Aorta (tissue), 5 donors: ENCODE data around the gene DIPK1A. TPM values are rescaled to one million over a fixed set of nuclear protein-coding genes. Genes with fewer than 3 reads are reported as not detected.
"Not testable (repeated sequence)": the region's sequence is repeated elsewhere in the genome, so short reads cannot be mapped to it uniquely, and the experiment has no call there.

Source experiments
- ATAC-seq: fragments of 200-7000 bp; cut with Tn5 transposase; one replicate; pipeline ENCODE4 v1.9.1; 2022; ENCODE audit warnings: moderate library complexity; ENCODE audit not compliant: low FRiP score
- DNase-seq, 2 donors: peaks; one replicate each; pipeline ENCODE4 v3.0.0-alpha.2; 2020
- H3K27ac ChIP-seq, 2 donors: one replicate each; pipeline ENCODE4 v1.5.1; 2013; ENCODE audit warnings: low read length in 2 of 2, mild to moderate bottlenecking in 2 of 2, moderate library complexity in 2 of 2, control low read depth in 1 of 2, inconsistent platforms in 1 of 2, low read depth in 1 of 2
- H3K27me3 ChIP-seq, 2 donors: one replicate each; pipeline ENCODE4 v1.6.1; 2013; ENCODE audit warnings: control low read depth in 1 of 2, low read length in 1 of 2, mild to moderate bottlenecking in 1 of 2, moderate library complexity in 1 of 2; ENCODE audit not compliant: insufficient read depth in 2 of 2, control insufficient read depth in 1 of 2
- H3K36me3 ChIP-seq, 2 donors: one replicate each; pipeline ENCODE4 v1.6.1; 2013; ENCODE audit warnings: control low read depth in 1 of 2, low read length in 1 of 2, mild to moderate bottlenecking in 1 of 2; ENCODE audit not compliant: insufficient read depth in 2 of 2, control insufficient read depth in 1 of 2
- H3K4me1 ChIP-seq, 2 donors: one replicate each; pipeline ENCODE4 v1.6.1; 2013; ENCODE audit warnings: low read length in 2 of 2, control low read depth in 1 of 2, mild to moderate bottlenecking in 1 of 2, moderate library complexity in 1 of 2; ENCODE audit not compliant: insufficient read depth in 2 of 2, control insufficient read depth in 1 of 2
- H3K4me3 ChIP-seq, 2 donors: one replicate each; pipeline ENCODE4 v1.5.1; 2013; ENCODE audit warnings: low read length in 2 of 2, control low read depth in 1 of 2, mild to moderate bottlenecking in 1 of 2
- H3K9me3 ChIP-seq: one replicate; pipeline ENCODE4 v1.6.1; 2013; ENCODE audit warnings: mild to moderate bottlenecking, low read length; ENCODE audit not compliant: control insufficient read depth
- WGBS, 2 donors: extraction: QIAGEN DNeasy Blood & Tissue Kit; methylation state at CpG; one replicate each; pipeline ENCODE4 v1.1.7; 2013; 5-methylcytosine and 5-hydroxymethylcytosine counted together
- intact Hi-C, 2 donors: fragments of 100-400 bp; cut with DNase I; formaldehyde crosslinking; loops; one replicate each; pipeline versions ENCODE4 v1.14.2 to v1.15.0; 2022
- polyA plus RNA-seq, 2 donors: library from polyadenylated mRNA; stranded (reverse); fragments of 200-250 nt; gene quantifications; one replicate each; pipeline ENCODE4 v1.2.3, GENCODE V29; 2013
- total RNA-seq, 2 donors: library from RNA; stranded (reverse); fragmentation: NEBNext Ultra II Directional; extraction: Animal tissue kit (Norgen Biotek cat#: 25700); gene quantifications; one replicate each; pipeline ENCODE4 v1.2.1, GENCODE V29; 2021
- donor health status: healthy with polysubstance abuse.
- donor health status: Bipolar disorder and iron deficiency.
- donor health status: DM: no; HTN: no; CAD: no.
- donor health status: DM: no; HTN: no; CAD: no.
- donor health status: DM: yes; HTN: yes; CAD: no.

Gene DIPK1A
- total and polyA plus RNA-seq, 4 donors: 4.9 to 15.9 (median 10.8) TPM

DNA sequence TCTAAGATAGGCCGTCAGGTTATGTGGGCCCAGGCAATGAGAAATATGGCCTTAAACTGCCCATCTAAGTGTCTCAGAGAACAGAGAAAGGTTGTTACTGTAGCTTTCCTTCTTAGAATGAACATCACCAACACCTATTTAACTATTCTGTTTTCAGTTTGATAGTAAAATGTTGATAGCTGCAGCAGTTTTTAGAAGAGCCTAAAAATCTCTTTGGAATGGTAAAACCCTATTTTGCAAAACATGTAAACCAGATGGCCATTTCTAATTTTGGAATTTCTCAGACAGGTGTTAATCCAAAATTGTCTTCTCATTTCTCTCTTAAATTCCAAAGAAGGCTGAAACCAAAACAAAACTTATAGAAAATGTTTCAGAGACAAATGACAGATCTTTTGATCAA is 57.5 kb downstream of the DIPK1A start:
- ATAC-seq: no peak
- intact Hi-C loops: no loop called here
- no peaks in the 10 kb centered on the region for H3K9me3 ChIP-seq
- peaks cover 0 to 2% of the 10 kb centered on the region in 2 donors for H3K4me1 ChIP-seq
- 94 to 100% methylated on average over 1 of the region's 1 CpG for WGBS, 2 donors
- no peaks in the 10 kb centered on the region for H3K27me3 ChIP-seq
- no peak overlapping the region for H3K27ac ChIP-seq
- no peak for DNase-seq
- H3K4me3 ChIP-seq: no peak overlapping the region
- no peaks in the 10 kb centered on the region for H3K36me3 ChIP-seq

- no peak overlapping the region for H3K27ac ChIP-seq
- DNase-seq: no peak
- H3K9me3 ChIP-seq: no peaks in the 10 kb centered on the region
- WGBS, 2 donors: 94 to 95% methylated on average over 1 of the region's 1 CpG
- no peaks in the 10 kb centered on the region for H3K27me3 ChIP-seq
- ATAC-seq: no peak
- H3K4me3 ChIP-seq: no peak overlapping the region
- no peaks in the 10 kb centered on the region for H3K36me3 ChIP-seq
- H3K4me1 ChIP-seq: no peaks in the 10 kb centered on the region
- intact Hi-C loops: no loop called here
These were observed 58.9 kb downstream of the DIPK1A start for GRCh38 chr1:92902406-92902744.

DNA sequence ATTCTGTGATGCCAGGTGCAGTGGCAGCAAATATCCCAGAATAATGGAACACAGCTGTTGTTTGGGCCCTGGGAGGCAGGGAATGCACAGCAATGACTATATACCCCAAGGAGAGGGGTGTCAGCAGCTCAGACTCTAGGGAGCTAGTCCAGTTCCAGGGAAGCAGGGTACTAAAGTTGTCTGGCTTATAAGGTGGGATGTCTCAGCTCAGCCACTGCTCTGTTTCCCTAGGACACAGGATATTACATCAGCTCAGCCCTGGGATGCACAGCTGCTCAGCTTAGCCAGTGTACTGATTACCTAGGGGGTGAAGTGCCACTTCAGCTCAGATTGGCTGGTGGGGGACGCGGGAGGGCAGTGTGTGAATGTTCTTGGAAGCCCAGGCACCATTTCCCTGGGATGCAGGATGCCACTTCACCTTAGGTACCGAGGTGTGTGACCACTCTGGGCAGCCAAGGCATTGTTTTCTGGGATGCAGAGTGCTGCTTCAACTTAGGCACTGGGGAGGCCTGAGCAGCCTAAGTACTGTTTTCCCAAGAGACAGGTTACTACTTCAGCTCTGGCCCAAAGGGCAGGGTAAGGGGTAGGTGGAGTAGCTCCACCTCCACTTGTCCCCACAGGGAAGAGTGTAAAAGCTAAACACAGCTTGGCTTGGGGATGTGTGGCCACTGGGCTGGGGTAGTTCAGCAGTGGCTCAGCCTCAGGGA is 59.4 kb downstream of the DIPK1A start:
- Histone ChIP-seq H3K27me3 (no peaks in the 10 kb centered on the region), H3K36me3 (no peaks in the 10 kb centered on the region), H3K27ac (no peak overlapping the region), H3K9me3 (no peaks in the 10 kb centered on the region), H3K4me3 (no peak overlapping the region), H3K4me1 (no peaks in the 10 kb centered on the region)
- intact Hi-C loops: no loop called here
- ATAC-seq: no peak
- 96 to 99% methylated on average over 3 of the region's 3 CpGs for WGBS, 2 donors
- DNase-seq: no peak

- intact Hi-C loops: no loop called here
- 87 to 96% methylated on average over 1 of the region's 1 CpG for WGBS, 2 donors
- Histone ChIP-seq H3K27ac (no peak overlapping the region), H3K36me3 (no peaks in the 10 kb centered on the region), H3K9me3 (no peaks in the 10 kb centered on the region), H3K4me1 (no peaks in the 10 kb centered on the region), H3K4me3 (no peak overlapping the region), H3K27me3 (no peaks in the 10 kb centered on the region)
- ATAC-seq (no peak), DNase-seq (no peak)
These were observed 60.1 kb downstream of the DIPK1A start for GRCh38 chr1:92901126-92901525.

GRCh38 chr1:92900539-92900938 is 60.7 kb downstream of the DIPK1A start:
- Histone ChIP-seq H3K4me3 (no peak overlapping the region), H3K27ac (no peak overlapping the region), H3K4me1 (no peaks in the 10 kb centered on the region), H3K9me3 (no peaks in the 10 kb centered on the region), H3K27me3 (no peaks in the 10 kb centered on the region), H3K36me3 (no peaks in the 10 kb centered on the region)
- DNase-seq (no peak), ATAC-seq (no peak)
- intact Hi-C loops: no loop called here

GRCh38 chr1:92899780-92900179 is 61.5 kb downstream of the DIPK1A start:
- Histone ChIP-seq H3K4me3 (no peak overlapping the region), H3K36me3 (no peaks in the 10 kb centered on the region), H3K4me1 (no peaks in the 10 kb centered on the region), H3K9me3 (no peaks in the 10 kb centered on the region), H3K27ac (no peak overlapping the region), H3K27me3 (no peaks in the 10 kb centered on the region)
- ATAC-seq (no peak), DNase-seq (no peak)
- intact Hi-C loops: no loop called here

- H3K4me1 ChIP-seq, H3K27me3 ChIP-seq, ATAC-seq, DNase-seq, intact Hi-C loops, H3K27ac ChIP-seq, H3K36me3 ChIP-seq, H3K9me3 ChIP-seq, H3K4me3 ChIP-seq: not testable (repeated sequence)
- WGBS, 2 donors: 92 to 95% methylated on average over 2 of the region's 2 CpGs
These were observed 63.2 kb downstream of the DIPK1A start for GRCh38 chr1:92898053-92898452.

GRCh38 chr1:92887465-92887864 is 73.8 kb downstream of the DIPK1A start:
- DNase-seq: no peak
- no peaks in the 10 kb centered on the region for H3K4me1 ChIP-seq
- H3K9me3 ChIP-seq: no peaks in the 10 kb centered on the region
- intact Hi-C loops: no loop called here
- no peak for ATAC-seq
- H3K27me3 ChIP-seq: no peaks in the 10 kb centered on the region
- H3K27ac ChIP-seq: no peak overlapping the region
- no peak overlapping the region for H3K4me3 ChIP-seq
- H3K36me3 ChIP-seq: no peaks in the 10 kb centered on the region
- WGBS, 2 donors: 92 to 98% methylated on average over 2 of the region's 2 CpGs

GRCh38 chr1:92886886-92887419 is 74.3 kb downstream of the DIPK1A start:
- H3K27ac ChIP-seq: no peak overlapping the region
- DNase-seq: no peak
- H3K27me3 ChIP-seq: no peaks in the 10 kb centered on the region
- no peaks in the 10 kb centered on the region for H3K9me3 ChIP-seq
- 97% methylated on average over 2 of the region's 2 CpGs for WGBS, 2 donors
- intact Hi-C loops: no loop called here
- no peak for ATAC-seq
- H3K4me1 ChIP-seq: no peaks in the 10 kb centered on the region
- no peaks in the 10 kb centered on the region for H3K36me3 ChIP-seq
- no peak overlapping the region for H3K4me3 ChIP-seq
